ENCODE results near the gene PLEKHM3.
"Not testable (repeated sequence)": the region's sequence is repeated elsewhere in the genome, so short reads cannot be mapped to it uniquely, and the experiment has no call there.

PLEKHM3 gene

DNA sequence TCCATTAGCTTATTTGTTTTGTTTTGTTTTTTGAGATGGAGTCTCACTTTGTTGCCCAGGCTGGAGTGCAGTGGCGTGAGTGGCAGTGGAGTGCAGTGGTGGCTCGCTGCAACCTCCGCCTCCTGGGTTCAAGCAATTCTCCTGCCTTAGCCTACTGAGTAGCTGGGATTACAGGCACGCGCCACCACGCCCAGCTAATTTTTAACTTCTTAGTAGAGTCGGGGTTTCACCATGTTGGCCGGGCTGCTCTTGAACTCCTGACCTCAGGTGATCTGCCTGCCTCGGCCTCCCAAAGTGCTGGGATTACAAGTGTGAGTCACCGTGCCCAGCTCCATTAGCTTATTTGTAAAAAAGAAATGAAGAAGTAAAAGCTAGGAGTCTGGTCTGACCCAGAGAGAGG is 213.7 kb downstream of the PLEKHM3 start:
- not testable (repeated sequence) for H2BK12ac ChIP-seq (ENCODE audit: low read length in 2 of 2); H3K27me3 ChIP-seq (ENCODE audit: control insufficient read depth in 1 of 2, insufficient read depth in 1 of 2, low read length in 2 of 2); H3K9ac ChIP-seq (ENCODE audit: low read length); H3K4me2 ChIP-seq (ENCODE audit: low read length, poor library complexity, severe bottlenecking); H3K36me3 ChIP-seq (ENCODE audit: control insufficient read depth in 1 of 2, insufficient read depth in 2 of 2, low read depth in 1 of 2, low read length in 2 of 2); H3K23ac ChIP-seq (ENCODE audit: low read length in 2 of 2); H3K4me1 ChIP-seq (ENCODE audit: control insufficient read depth, insufficient read depth, low read depth, low read length); H2BK15ac ChIP-seq (ENCODE audit: low read depth, poor library complexity, severe bottlenecking); H2AFZ ChIP-seq (ENCODE audit: low read depth, low read length); H3K4me3 ChIP-seq (ENCODE audit: insufficient read depth in 1 of 2, low read depth in 1 of 2, low read length in 2 of 2); DNase-seq; H2AK5ac ChIP-seq (ENCODE audit: low read length, severe bottlenecking); H3K18ac ChIP-seq (ENCODE audit: low read depth in 1 of 2, low read length in 2 of 2); H3K14ac ChIP-seq (ENCODE audit: low read length in 2 of 2); H3K4ac ChIP-seq (ENCODE audit: low read depth in 1 of 2, low read length in 2 of 2); H4K91ac ChIP-seq (ENCODE audit: low read length); H3K9me3 ChIP-seq (ENCODE audit: control insufficient read depth, low read length); H2BK120ac ChIP-seq (ENCODE audit: low read depth, low read length); H4K8ac ChIP-seq (ENCODE audit: low read length); H3K79me1 ChIP-seq (replicated peaks; ENCODE audit: low read length, poor library complexity, severe bottlenecking); H3K27ac ChIP-seq (ENCODE audit: low read length, poor library complexity, severe bottlenecking); H2BK5ac ChIP-seq (ENCODE audit: low read depth, low read length, poor library complexity, severe bottlenecking)
- 87% methylated on average over 10 of the region's 10 CpGs for WGBS

GRCh38 chr2:207810200-207810788 is 215.0 kb downstream of the PLEKHM3 start:
- H3K23ac ChIP-seq (ENCODE audit: low read length in 2 of 2) = no peak overlapping the region
- H2AK5ac ChIP-seq (ENCODE audit: low read length, severe bottlenecking) = peak overlapping the region; percentile 51
- DNase-seq = no peak
- H3K4me2 ChIP-seq (ENCODE audit: low read length, poor library complexity, severe bottlenecking) = no peak overlapping the region
- peak overlapping the region in 1 of 2 experiments; percentile 42 for H3K4me3 ChIP-seq (ENCODE audit: insufficient read depth in 1 of 2, low read depth in 1 of 2, low read length in 2 of 2)
- no peak overlapping the region for H2BK120ac ChIP-seq (ENCODE audit: low read depth, low read length)
- H2BK15ac ChIP-seq (ENCODE audit: low read depth, poor library complexity, severe bottlenecking) = no peak overlapping the region
- 70% methylated on average over 4 of the region's 4 CpGs for WGBS
- no peak overlapping the region for H4K91ac ChIP-seq (ENCODE audit: low read length)
- peak overlapping the region; percentile 17 for H3K9ac ChIP-seq (ENCODE audit: low read length)
- H2AFZ ChIP-seq (ENCODE audit: low read depth, low read length) = peak overlapping the region; percentile 77
- H3K79me1 ChIP-seq (replicated peaks; ENCODE audit: low read length, poor library complexity, severe bottlenecking) = no peaks in the 10 kb centered on the region
- no peaks in the 10 kb centered on the region for H3K9me3 ChIP-seq (ENCODE audit: control insufficient read depth, low read length)
- H3K4ac ChIP-seq (ENCODE audit: low read depth in 1 of 2, low read length in 2 of 2) = no peak overlapping the region
- no peak overlapping the region for H2BK12ac ChIP-seq (ENCODE audit: low read length in 2 of 2)
- no peaks in the 10 kb centered on the region for H3K36me3 ChIP-seq (ENCODE audit: control insufficient read depth in 1 of 2, insufficient read depth in 2 of 2, low read depth in 1 of 2, low read length in 2 of 2)
- H4K8ac ChIP-seq (ENCODE audit: low read length) = no peak overlapping the region
- H2BK5ac ChIP-seq (ENCODE audit: low read depth, low read length, poor library complexity, severe bottlenecking) = no peak overlapping the region
- H3K4me1 ChIP-seq (ENCODE audit: control insufficient read depth, insufficient read depth, low read depth, low read length) = peaks cover 15% of the 10 kb centered on the region
- H3K18ac ChIP-seq (ENCODE audit: low read depth in 1 of 2, low read length in 2 of 2) = peak overlapping the region in 1 of 2 experiments; percentile 18
- no peak overlapping the region for H3K27ac ChIP-seq (ENCODE audit: low read length, poor library complexity, severe bottlenecking)
- H3K14ac ChIP-seq (ENCODE audit: low read length in 2 of 2) = peak overlapping the region in 1 of 2 experiments; percentile 28
- no peaks in the 10 kb centered on the region for H3K27me3 ChIP-seq (ENCODE audit: control insufficient read depth in 1 of 2, insufficient read depth in 1 of 2, low read length in 2 of 2)

GRCh38 chr2:207808119-207808518 is 217.2 kb downstream of the PLEKHM3 start:
- no peak overlapping the region for H3K4ac ChIP-seq (ENCODE audit: low read depth in 1 of 2, low read length in 2 of 2)
- no peak overlapping the region for H3K9ac ChIP-seq (ENCODE audit: low read length)
- H4K91ac ChIP-seq (ENCODE audit: low read length) = no peak overlapping the region
- no peak overlapping the region for H2BK15ac ChIP-seq (ENCODE audit: low read depth, poor library complexity, severe bottlenecking)
- H3K14ac ChIP-seq (ENCODE audit: low read length in 2 of 2) = no peak overlapping the region
- H3K27me3 ChIP-seq (ENCODE audit: control insufficient read depth in 1 of 2, insufficient read depth in 1 of 2, low read length in 2 of 2) = no peaks in the 10 kb centered on the region
- no peak overlapping the region for H3K27ac ChIP-seq (ENCODE audit: low read length, poor library complexity, severe bottlenecking)
- no peak overlapping the region for H3K4me3 ChIP-seq (ENCODE audit: insufficient read depth in 1 of 2, low read depth in 1 of 2, low read length in 2 of 2)
- H3K36me3 ChIP-seq (ENCODE audit: control insufficient read depth in 1 of 2, insufficient read depth in 2 of 2, low read depth in 1 of 2, low read length in 2 of 2) = no peaks in the 10 kb centered on the region
- DNase-seq = no peak
- H3K4me2 ChIP-seq (ENCODE audit: low read length, poor library complexity, severe bottlenecking) = no peak overlapping the region
- H4K8ac ChIP-seq (ENCODE audit: low read length) = no peak overlapping the region
- no peak overlapping the region for H3K18ac ChIP-seq (ENCODE audit: low read depth in 1 of 2, low read length in 2 of 2)
- H2AFZ ChIP-seq (ENCODE audit: low read depth, low read length) = no peak overlapping the region
- peaks cover 15% of the 10 kb centered on the region for H3K4me1 ChIP-seq (ENCODE audit: control insufficient read depth, insufficient read depth, low read depth, low read length)
- no peak overlapping the region for H2AK5ac ChIP-seq (ENCODE audit: low read length, severe bottlenecking)
- no peaks in the 10 kb centered on the region for H3K9me3 ChIP-seq (ENCODE audit: control insufficient read depth, low read length)
- no peak overlapping the region for H2BK5ac ChIP-seq (ENCODE audit: low read depth, low read length, poor library complexity, severe bottlenecking)
- no peak overlapping the region for H3K23ac ChIP-seq (ENCODE audit: low read length in 2 of 2)
- 100% methylated on average over 3 of the region's 6 CpGs for WGBS
- no peak overlapping the region for H2BK12ac ChIP-seq (ENCODE audit: low read length in 2 of 2)
- H2BK120ac ChIP-seq (ENCODE audit: low read depth, low read length) = no peak overlapping the region
- H3K79me1 ChIP-seq (replicated peaks; ENCODE audit: low read length, poor library complexity, severe bottlenecking) = no peaks in the 10 kb centered on the region

GRCh38 chr2:207807516-207807915 is 217.8 kb downstream of the PLEKHM3 start:
- 50% methylated on average over 3 of the region's 5 CpGs for WGBS
- H3K36me3 ChIP-seq (ENCODE audit: control insufficient read depth in 1 of 2, insufficient read depth in 2 of 2, low read depth in 1 of 2, low read length in 2 of 2) = no peaks in the 10 kb centered on the region

More at GRCh38 chr2:207807516-207807915, 217.8 kb downstream of the PLEKHM3 start:
- Histone ChIP-seq H2BK12ac (ENCODE audit: low read length in 2 of 2) (no peak overlapping the region), H3K9me3 (ENCODE audit: control insufficient read depth, low read length) (no peaks in the 10 kb centered on the region), H4K8ac (ENCODE audit: low read length) (no peak overlapping the region), H3K4me1 (ENCODE audit: control insufficient read depth, insufficient read depth, low read depth, low read length) (peaks cover 15% of the 10 kb centered on the region), H3K18ac (ENCODE audit: low read depth in 1 of 2, low read length in 2 of 2) (no peak overlapping the region), H2AFZ (ENCODE audit: low read depth, low read length) (no peak overlapping the region), H3K4me3 (ENCODE audit: insufficient read depth in 1 of 2, low read depth in 1 of 2, low read length in 2 of 2) (no peak overlapping the region), H2AK5ac (ENCODE audit: low read length, severe bottlenecking) (no peak overlapping the region), H3K4me2 (ENCODE audit: low read length, poor library complexity, severe bottlenecking) (no peak overlapping the region), H4K91ac (ENCODE audit: low read length) (no peak overlapping the region), H3K4ac (ENCODE audit: low read depth in 1 of 2, low read length in 2 of 2) (no peak overlapping the region), H3K27ac (ENCODE audit: low read length, poor library complexity, severe bottlenecking) (no peak overlapping the region), H2BK120ac (ENCODE audit: low read depth, low read length) (no peak overlapping the region), H3K23ac (ENCODE audit: low read length in 2 of 2) (no peak overlapping the region), H3K14ac (ENCODE audit: low read length in 2 of 2) (no peak overlapping the region), H3K27me3 (ENCODE audit: control insufficient read depth in 1 of 2, insufficient read depth in 1 of 2, low read length in 2 of 2) (no peaks in the 10 kb centered on the region), H3K9ac (ENCODE audit: low read length) (no peak overlapping the region), H2BK15ac (ENCODE audit: low read depth, poor library complexity, severe bottlenecking) (no peak overlapping the region), H2BK5ac (ENCODE audit: low read depth, low read length, poor library complexity, severe bottlenecking) (no peak overlapping the region), H3K79me1 (replicated peaks; ENCODE audit: low read length, poor library complexity, severe bottlenecking) (no peaks in the 10 kb centered on the region)
- DNase-seq = no peak
